ENCODE measurements around the gene SCN5A.

SCN5A gene

DNA sequence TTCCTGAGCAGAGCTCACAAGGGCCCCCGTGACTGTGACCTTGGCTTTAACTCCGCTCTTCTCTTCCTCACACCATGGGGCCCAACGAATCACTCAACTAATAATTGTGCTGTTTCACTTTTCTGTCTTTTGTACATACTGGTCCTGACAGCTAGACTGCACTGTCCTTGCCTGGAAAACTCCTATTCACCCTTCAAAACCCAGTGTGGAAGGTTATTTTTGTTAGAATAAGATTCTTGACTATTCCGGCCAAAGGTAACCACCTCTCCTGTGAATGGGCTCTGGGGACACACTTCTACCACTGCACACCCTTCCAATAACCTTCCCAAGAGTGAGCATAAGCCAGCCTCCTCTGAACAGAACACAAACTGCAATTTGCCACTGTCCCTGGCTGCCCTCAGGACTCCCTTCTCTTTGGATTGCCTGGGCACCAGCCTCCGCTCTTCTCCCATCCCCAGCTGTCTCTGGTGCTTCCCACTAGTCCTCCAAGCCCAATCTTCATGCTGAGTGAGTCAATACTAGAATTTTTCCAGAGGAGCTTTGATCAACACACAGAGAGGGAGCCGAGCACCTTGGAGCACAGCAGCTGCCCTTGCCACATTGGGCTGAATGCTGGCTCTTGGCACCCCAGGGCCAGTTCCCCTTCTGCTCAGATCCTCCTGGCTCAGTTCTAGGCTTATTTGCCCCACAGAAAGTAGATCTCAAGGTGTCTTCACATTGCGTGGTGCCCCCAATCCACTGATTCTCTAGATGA is 2.1 kb downstream of the SCN5A start:
- DNase-seq, result no peak

DNA sequence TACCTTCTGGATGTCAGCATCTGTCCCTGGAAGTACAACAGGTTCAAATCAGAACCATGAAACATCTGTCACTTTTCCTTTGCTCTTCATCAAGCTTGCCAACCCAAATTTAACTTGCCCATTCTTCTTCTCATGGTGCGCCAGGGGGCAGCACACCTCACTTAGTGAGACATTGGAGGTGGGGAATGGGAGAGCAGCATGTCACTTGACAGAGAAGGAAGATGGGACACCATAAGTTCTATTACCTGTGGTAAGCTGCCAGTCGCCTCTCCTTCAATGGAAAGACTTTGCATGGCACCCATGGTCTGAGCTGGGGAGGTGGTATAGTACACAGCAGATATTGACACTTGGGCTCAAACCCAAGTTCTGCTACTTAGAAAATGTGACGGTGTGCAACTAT is 2.9 kb downstream of the SCN5A start:
- no peak for DNase-seq

DNA sequence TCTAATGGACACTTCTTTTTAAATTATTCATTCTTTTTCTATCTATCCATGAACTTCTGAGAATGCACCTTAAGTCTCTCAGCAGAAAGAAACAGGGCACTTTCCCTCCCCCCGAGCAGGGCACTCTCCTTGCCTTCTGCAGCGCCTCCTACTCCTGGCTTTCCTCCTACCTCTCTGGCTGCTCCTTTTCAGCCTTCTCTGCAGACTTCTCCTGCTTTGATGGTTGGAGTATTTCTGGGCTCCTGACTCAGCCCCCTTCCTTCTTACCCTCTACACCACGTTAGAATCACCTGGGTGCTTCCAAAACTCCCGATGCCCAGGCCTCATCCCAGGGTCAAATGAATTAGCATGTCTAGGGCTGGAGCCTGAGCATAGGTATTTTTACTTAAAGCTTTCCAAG is 3.4 kb downstream of the SCN5A start:
- DNase-seq, result no peak

DNA sequence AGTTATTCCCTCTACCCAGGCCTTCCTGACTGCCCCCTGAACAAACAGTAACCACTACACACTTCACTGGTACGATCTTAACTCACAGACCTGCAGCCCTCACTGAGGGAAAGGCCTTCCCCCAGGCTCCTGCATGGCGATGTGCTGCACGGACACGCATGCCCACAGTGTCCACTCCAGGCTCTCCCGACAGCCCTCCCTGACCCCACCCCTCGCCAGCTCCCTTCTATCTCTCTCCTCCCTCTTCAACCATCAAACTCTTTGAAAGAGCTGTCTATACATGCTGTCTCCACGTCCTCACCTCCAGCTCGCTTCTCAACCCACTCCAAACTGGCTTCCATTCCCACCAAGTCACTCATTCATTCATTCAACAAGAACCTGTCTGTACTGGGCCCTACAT is 3.9 kb downstream of the SCN5A start:
- DNase-seq, result no peak

DNA sequence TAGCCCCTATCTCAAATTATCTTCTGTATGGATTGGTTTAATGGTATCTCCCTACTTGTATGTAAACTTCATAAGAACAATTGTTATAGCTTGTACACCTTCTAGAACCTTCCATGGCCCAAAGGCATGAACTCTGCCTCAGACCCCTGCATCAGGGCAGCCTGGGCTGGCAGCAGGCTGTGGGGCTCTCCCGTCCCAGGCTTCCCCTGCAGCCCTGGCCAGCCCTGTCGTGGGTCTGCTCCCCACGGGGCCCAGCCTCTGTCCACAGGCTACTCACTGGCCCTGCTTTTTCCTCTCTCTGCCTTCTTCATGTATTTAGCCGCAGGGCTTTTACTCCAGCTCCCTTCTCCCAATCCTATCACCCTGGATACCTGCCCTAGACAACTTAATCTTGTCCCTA is 4.4 kb downstream of the SCN5A start:
- no peak for DNase-seq

DNA sequence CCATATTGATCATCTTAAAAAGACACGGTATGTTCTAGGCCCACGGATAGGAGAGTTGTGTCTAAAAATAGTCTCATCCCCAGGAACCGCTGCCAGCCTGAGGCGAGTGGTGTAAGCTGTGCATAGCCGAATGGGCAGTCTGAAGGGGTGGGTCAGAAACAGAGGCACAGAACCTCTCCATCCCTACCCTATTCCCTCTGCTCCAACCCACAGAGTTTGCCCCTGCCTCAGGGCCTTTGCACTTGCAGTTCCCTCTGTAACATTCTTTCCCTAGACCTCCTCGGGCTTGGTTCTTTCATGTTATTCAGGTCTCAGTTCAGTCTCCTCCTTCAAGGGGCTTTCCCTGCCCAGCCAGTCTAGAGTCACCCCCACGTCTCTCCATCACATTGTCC is 4.8 kb downstream of the SCN5A start:
- DNase-seq, result no peak

DNA sequence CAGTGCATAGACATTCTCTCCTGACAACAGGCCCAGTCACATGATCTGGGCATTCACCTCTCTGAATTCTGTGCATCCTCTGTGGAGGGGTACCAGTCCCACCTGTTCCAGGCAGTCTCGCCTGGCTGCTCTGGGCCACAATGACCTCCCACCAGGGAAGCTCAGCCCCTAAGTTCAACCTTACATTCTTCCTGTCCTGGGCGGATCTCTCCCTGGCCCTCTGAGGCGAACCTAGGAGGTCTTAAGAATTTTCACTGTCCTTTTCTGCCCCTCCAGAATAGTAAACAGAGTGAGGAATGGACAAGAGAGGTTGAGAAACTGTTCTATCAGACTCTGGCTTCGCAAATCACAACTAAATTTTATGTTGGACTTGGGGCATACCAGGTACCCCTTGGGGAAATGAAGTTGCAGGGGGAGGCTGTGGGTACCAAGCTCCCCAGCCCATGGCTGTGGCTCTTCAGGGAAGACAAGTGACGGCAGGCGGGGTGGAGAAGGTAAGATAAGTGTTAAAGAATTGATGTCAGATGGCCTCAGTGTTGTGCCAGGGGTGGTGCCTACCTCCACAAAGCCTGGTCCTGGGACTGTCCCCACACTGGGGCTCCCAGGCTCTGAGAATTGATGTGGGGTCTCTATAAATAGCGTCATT is 5.3 kb downstream of the SCN5A start:
- no peak for DNase-seq

DNA sequence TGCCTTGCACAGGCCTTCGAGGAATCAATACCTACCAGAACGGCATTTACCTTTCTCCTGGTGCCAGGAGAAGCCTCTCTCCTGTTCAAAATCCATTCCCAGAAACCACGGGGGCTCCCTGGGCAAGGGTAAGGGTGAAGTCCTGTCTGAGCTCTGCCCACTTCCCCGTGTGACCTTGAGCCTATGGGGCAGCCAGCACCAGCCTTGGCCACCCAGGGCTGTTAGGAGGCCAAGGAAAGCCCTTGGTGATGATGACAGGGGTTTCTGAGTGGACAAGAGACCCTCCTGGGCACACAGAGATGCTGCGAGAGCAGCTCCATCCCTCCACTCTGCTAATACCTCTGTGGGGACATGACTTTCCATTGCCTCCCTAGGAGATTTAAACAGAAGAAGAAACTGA is 5.9 kb downstream of the SCN5A start:
- no peak for DNase-seq

DNA sequence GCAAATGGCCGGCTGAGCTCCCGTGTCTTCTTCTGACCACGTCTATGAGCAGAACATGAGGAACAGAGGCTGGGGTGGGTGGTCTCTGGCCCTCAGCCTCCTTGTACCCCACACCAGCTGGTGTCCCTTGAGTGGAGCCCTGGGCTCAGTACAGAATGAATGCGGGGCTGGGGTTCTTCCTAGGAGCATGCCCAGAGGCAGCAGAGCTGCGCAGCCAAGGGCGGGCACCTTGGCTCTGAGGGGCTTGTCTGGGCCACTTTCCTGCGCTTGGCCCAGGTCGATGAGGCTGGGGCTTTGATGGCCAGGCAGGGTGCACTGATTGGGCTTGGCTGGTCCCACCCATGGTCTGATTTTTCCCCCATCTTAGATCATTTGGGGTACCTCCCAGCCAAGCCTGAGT is 6.4 kb downstream of the SCN5A start:
- DNase-seq, result no peak

DNA sequence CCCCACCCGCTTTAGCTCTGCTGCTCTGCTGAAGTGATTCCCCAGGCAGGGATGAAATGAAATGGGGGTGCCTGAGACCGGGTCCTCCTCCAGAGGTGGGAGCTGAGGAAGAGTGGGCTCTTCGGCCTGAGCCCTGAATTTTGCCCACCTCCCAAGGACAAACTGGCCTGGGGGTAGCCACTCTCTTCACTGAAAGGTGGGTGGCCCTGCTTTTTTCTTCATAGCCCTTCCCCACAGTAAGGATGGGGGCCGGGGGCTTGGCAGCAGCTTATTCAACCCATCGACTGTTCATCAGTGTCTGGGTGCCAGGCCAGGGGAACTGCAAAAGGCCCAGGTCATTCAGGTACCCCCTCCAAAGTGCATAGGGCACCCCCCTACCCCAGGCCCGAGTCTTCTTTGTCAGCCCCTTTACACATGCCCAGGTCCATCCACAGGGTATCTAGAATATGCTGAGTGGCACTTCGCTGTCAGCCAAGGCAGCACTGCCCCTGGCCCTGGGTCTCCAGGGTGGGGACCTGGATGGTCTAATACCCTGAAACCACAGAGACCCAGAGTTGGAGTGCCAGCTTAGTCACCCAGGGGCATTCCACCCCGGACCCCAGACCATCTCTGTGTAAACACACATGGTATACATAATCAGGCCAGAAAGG is 7.9 kb downstream of the SCN5A start:
- no peak for DNase-seq

DNA sequence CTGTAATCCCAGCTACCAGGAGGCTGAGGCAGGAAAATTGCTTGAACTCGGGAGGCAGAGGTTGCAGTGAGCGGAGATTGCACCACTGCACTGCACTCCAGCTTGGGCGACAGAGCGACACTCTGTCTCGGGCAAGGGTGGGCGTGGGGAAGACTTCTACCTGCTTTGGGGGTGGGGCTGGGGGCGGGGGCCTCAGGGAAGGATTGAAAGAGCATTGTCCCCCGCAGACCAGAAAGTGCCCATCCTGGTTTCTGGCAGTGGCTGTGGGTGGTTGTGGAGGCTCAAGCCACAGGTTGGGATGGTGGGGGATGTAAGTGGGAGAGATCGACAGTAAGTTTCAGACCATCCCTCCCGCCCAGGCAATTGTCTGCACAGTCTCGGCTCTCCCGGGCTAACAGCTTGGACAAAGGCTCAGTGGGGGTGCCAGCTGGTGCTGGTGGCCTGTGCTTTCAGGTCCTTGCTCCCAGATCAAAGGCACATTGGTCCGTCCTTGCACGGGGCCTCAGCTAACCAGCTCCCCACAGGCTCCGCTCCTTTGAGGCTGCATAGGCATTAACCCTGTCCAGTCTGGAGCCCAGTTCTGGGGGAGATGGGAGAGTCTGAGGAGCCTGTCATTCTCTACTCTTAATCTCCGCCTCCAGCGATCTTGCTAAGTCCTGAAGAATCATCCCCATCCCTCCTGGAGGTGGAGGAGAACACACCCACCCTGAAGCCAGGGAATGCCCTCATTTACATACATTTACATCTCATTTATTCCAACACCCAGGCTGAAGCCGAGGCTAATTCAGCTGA is 8.6 kb downstream of the SCN5A start:
- no peak for DNase-seq

DNA sequence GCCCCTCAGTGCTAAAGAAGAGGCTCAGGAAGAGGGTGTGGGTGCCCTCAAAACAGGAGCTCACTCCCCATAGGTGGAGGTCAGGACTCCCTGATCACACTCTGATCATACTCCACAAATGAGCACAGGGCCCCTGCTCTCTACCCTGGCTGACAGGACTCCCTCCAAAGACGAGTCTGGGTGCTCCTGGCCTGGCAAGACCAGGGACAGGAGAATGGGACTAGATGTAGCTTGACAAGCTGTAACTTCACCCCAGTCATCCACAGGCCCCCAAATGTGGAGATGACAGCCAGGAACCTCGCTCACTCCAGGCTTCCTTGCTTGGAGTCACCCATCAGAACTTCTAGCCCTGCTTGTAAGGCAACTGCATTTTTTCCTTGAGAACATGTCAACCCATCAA is 11.1 kb downstream of the SCN5A start:
- DNase-seq, result no peak

DNA sequence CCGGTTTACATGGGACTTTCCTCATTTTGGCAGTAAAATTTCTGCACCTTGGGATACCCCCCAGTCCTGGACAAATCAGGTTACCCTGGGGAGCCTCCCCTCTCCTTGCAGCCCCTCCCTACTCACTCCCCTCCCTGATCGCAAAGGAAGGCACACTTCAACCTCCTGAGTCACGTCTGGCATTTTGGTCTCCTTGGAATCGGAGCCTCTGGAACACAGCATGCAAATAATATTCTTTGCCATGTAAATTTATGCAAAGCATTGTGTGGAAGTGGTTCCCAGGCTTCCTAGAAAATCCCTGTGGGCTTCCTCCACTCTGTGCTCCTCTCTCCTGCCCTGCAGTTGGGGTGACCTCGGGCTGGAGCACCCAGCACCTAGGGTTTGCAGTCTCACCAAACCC is 11.6 kb downstream of the SCN5A start:
- DNase-seq, result no peak

DNA sequence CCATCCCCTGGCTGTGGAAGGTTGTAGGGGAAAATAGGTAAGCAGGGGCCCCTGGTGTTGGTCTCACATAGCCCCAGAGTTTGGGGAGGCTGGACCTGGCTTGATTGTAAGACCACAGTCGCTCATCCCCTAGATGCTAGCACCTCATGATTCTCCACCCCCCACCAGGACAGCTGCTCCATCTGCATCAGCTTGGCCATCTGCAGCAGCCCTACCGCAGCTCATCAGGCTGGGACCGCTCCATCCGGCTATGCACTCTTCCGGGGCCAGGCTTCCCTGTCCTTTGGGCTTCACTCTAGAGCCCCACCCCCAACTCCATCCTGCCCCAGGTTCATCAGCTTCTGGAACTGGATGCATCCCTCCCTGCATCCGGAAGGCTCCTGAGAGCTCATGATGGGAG is 12.6 kb downstream of the SCN5A start:
- no peak for DNase-seq

DNA sequence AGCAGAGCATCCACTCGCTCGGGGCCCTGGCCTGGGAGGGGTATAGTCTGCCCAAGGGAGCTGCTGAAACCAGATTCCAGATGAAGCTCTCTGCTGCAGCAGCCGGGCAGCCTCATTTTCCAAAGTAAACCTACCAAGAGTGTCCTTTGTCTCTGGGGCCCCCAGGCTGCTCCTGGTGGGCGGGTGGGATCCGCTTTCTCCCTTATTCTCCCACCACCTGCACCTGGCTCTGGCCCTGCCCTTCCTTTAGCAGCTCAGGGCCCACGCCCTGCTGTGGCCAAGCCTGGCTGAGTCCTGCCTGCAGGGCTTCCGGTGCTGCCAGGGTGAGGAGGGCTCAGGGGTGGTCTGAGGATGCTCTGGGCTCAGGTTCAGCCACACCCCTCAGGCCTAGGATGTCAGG is 13.0 kb downstream of the SCN5A start:
- DNase-seq, result no peak

DNA sequence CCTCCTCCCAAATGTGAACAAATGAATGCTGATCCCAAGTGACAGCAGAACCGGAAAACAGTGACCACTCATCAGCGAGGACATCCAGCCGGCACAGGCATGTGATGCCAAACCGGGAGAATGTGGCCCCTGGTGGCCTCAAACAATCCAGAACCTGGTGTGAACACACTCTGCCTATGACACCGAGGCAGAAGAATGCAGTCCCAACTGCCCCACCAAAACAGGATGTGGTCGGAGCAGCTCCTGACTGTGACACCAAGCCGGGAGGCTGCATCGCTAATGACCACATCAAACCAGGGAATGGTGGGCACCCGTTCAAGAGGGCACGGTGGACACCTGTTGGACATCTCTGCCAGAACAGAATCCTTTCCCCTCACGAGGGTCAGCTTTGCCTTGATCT is 15.4 kb downstream of the SCN5A start:
- no peak for DNase-seq

DNA sequence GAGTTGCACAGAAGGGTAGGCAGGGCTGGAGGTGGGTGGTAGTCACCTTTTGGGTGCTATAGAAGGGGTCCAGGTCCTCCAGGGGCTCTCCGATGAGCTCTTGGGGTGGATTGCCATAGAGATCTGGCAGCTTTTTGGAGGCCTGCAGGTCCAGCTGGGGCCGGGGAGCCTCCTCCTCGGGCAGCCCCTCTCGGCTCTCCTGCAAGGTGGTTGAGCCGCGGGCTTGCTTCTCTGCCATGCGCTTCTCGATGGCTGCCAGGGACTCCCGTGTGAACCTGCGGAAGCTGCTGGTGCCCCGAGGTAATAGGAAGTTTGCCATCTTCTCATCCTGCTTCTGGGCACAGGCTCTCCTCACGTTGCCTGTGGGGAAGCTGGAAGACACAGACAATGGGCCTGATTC is 16.5 kb downstream of the SCN5A start:
- no peak for DNase-seq

DNA sequence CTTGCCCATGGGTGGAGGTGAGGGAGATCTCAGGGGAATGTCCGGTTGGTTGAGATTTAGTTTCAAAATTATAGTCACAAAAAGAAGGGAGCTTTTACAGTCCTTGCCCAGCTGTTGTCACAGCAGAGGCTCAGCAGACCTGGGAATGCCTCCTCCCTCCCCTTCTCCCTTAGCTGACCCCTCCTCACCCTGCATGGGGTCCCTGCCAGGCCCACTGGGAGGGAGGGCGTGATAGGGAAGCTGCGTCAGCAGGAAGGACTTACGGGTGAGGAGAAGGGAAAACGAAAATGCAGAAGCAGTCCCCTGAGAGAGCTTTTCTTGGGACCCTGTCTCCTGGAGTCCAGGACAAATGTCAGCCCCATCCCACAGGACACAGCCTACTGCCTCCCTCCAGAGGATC is 18.9 kb downstream of the SCN5A start:
- no peak for DNase-seq

DNA sequence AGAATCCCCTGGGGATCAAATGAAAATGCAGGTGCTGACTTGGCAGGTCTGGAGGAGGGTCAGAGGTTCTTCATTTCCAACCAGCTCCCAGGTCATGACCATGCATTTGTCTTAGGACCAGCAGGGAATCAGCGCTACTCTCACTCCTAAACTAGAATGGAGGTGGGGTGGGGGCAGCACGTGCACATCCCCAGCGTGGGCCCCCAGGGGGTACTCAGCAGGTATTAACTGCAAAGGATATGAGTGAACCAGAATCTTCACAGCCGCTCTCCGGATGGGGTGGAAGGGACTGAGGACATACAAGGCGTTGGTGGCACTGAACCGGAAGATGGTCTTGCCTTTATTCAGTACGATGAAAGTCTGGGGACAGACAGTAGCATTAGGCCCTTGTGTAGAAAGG is 19.4 kb downstream of the SCN5A start:
- no peak for DNase-seq

DNA sequence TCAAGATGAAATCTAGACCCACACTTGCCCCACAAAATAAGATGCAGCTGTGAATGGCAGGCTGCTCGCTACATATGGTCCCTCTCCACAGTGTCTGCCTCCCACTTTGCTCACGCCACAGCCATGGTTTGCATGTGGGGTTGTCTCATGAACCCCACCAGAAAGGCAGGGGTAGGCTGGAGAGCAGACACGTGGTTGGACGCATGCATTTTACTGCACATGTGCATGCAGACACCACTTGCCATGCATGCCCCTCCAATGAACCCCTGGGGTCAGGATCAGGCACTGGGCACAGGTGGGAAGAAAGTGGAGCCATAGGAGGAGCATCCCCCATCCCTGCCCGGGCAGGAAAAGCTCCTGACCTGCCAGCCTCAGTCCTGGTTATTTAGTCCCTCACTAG is 20.7 kb downstream of the SCN5A start:
- no peak for DNase-seq

DNA sequence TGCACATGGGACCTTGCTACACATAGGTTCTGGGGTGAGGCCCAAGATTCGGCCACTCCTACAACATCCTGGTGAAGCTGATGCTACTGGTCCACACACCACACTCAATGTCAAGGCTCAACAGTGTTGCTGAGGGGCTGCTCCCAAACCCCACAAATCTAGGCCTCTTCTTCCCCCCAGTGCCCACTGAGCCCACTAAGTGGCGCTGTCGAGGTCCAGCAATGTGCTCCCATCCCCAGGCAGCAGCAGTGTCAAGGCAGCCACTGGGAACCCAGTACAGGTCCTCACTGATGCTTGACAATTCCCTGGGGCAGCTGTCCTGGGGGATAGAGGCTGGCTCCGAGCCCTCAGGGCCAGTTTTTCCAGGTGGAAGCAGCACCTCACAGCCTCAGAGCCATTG is 21.5 kb downstream of the SCN5A start:
- DNase-seq, result no peak

DNA sequence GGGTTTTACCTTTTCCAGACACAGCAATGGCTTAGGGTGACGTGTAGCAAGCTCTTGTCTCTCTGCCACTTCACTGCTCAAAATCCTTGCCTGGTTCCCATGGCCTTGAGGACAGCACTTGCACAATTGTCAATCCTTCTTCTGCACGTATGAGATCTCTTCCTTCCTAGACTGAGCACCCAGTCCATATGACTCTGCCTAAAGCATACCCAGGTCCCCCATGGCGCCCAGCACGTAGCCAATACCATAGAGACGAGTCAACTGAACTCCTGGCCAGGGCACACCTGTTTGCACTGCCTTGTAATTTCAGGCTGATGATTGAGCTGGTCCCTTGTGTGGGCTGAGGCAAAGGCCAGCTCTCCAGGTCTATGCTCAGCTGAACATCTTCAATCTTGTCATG is 23.3 kb downstream of the SCN5A start:
- no peak for DNase-seq

DNA sequence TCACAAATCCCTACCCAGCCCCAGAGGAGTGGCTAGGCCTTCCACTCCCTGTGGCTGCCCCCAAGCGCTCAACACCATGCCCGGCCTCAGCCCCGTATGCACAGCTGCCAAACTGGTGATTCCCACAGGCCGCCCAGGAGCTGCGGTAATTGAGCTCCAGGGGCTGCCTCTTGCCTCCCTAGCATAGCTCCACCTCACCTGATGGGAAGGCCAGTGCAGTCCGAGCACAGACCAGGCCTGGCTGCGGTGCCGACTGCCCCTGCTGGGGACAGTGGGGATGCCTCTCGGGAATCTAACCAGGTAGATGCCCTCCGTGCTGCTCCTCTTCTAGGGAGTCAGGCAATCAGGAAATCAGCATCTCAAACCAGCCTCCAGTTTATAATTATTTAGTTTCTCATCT is 25.9 kb downstream of the SCN5A start:
- DNase-seq, result no peak

DNA sequence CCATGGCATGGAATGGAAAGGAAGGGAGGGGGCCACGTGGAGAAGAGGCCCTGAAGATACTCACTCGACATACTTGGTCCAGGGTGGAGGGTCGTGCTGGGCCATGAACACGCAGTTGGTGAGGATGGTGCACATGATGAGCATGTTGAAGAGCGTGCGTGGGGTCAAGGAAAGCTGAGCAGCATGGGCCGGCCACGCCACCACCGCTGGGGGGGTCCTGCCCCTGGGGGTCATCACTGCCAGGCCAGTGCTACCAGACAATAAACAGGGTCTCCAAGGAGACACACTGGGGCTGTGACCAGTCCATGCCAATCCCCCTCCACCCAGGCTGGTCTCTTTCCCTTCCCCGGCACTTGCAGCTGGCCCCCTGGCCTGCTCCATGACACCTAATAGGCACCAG is 27.2 kb downstream of the SCN5A start:
- no peak for DNase-seq
